ENCODE data around the gene UBL5.
A peak's percentile ranks its signal among the peaks of the same experiment; 100 is the strongest.
"Not testable (repeated sequence)": the region's sequence is repeated elsewhere in the genome, so short reads cannot be mapped to it uniquely, and the experiment has no call there.

The UBL5 gene

DNA sequence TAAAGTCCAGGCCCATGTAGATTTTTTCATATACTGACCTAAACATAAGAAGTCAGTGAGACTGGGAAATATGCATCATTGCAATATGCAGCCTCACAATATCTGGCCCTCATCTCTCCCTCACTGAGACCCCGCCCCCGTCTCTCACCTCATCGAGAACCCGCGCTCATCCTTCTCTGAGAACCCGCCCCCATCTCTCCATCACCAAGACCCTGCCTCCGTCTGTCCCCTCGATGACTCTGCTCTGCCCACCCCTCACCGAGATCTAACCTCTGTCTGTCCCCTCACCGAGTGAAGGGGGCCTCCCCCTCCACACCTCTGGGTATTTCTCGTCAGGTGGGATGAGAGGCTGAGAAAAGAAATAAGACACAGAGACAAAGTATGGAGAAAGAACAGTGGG lies 38.7 kb upstream of the UBL5 start:
- H3K4me3 ChIP-seq (replicated peaks in 1 of 2; ENCODE audit: low read depth in 2 of 2, low read length in 2 of 2) = no peak overlapping the region
- DNase-seq (ENCODE audit: low read depth in 2 of 2) = no peak
- TF ChIP-seq, protein P1, sequence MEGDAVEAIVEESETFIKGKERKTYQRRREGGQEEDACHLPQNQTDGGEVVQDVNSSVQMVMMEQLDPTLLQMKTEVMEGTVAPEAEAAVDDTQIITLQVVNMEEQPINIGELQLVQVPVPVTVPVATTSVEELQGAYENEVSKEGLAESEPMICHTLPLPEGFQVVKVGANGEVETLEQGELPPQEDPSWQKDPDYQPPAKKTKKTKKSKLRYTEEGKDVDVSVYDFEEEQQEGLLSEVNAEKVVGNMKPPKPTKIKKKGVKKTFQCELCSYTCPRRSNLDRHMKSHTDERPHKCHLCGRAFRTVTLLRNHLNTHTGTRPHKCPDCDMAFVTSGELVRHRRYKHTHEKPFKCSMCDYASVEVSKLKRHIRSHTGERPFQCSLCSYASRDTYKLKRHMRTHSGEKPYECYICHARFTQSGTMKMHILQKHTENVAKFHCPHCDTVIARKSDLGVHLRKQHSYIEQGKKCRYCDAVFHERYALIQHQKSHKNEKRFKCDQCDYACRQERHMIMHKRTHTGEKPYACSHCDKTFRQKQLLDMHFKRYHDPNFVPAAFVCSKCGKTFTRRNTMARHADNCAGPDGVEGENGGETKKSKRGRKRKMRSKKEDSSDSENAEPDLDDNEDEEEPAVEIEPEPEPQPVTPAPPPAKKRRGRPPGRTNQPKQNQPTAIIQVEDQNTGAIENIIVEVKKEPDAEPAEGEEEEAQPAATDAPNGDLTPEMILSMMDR (IDR thresholded peaks at IDR 0.05; ENCODE audit: low read depth, low read length) = no peak

DNA sequence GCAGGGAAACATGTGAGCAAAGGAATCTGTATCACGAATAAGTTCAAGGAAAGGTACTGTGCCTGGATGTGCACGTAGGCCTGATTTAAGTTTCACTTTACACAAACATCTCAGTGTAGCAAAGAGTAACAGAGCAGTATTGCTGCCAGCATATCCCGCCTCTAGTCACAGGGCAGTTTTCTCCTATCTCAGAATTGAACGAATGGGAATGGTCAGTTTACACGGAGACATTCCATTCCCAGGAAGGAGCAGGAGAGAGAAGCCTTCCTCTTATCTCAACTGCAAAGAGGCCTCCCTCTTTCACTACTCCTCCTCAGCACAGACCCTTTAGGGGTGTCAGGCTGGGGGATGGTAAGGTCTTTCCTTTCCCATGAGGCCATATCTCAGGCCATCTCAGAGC lies 38.1 kb upstream of the UBL5 start:
- peak in 1 of 2 donors; percentile 71 for DNase-seq (ENCODE audit: low read depth in 2 of 2)
- H3K4me3 ChIP-seq (replicated peaks in 1 of 2; ENCODE audit: low read depth in 2 of 2, low read length in 2 of 2) = not testable (repeated sequence)

DNA sequence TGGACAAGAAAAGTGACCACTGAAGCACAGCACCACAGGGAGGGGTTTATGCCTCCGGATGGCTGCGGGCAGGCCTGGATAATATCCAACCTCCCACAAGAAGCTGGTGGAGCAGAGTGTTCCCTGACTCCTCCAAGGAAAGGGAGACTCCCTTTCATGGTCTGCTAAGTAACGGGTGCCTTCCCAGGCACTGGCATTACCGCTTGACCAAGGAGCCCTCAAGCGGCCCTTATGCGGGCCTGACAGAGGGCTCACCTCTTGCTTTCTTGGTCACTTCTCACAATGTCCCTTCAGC lies 36.7 kb upstream of the UBL5 start:
- DNase-seq (ENCODE audit: low read depth in 2 of 2) = peak in 1 of 2 donors; percentile 42
- not testable (repeated sequence) for H3K4me3 ChIP-seq (replicated peaks in 1 of 2; ENCODE audit: low read depth in 2 of 2, low read length in 2 of 2)

DNA sequence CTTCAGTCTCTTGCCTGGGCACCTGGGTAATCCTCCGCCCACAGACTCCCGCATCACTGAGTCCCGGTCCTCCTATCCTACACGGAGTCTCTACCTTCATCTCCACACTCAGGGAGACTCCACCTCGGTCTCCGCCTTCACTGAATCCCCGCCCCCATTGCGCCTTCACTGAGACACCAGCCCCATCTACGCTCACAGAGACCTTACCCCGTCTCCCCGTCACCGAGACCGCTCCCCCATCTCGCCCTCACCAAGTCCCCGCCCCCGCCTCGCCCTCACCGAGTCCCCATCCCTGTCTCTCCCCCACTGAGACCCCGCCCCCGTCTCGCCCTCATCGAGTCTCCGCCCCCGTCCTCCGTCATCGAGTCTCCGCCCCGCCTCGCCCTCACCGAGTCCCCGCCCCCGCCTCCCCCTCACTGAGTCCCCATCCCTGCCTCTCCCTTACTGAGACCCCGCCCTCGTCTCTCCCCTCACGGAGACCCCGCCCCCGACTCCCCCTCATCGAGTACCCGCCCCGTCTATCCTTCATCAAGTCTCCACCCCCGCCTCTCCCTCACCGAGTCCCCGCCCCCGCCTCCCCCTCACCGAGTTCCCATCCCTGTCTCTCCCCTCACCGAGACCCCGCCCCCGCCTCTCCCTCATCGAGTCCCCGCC lies 36.0 kb upstream of the UBL5 start:
- TF ChIP-seq, protein P1 (IDR thresholded peaks at IDR 0.05; ENCODE audit: low read depth, low read length) = no peak
- DNase-seq (ENCODE audit: low read depth in 2 of 2) = peak; percentile 96 to 99
- H3K4me3 ChIP-seq (replicated peaks in 1 of 2; ENCODE audit: low read depth in 2 of 2, low read length in 2 of 2) = peak overlapping the region; percentile 59 to 67

DNA sequence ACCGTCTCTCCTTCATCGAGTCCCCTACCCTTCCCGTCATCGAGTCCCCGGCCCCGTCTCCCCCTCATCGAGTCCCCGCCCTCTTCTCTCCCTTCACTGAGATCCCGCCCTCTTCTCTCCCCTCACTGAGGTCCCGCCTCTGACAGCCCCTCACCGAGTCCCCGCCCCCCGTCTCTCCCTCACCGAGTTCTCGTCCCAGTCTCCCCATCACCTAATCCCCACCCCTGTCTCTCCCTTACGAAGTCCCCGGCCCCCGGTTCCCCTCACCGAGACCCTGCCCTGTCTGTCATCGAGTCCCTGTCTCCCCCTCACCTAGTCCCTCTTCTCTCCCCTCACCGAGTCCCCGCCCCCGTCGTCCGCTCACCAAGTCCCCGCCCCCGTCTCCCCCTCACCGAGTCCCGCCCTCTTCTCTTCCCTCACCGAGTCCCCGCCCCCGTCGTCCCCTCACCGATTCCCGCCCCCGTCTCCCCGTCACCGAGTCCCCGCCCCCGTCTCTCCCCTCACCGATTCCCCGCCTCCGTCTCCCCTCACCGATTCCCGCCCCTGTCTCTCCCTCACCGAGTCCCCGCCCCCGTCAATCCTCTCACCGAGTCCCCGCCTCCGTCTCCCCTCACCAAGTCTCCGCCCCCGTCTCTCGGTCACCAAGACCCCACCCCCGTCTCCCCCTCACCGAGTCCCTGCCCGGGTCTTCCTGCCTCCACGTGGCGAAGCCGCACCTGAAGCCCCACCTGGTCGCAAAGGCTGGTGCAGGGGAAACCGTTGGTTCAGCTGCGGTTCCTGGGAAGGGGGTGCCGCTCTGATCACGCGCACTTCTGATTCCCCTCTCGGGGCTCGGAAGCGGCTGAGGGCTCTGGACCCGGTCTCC lies 35.3 kb upstream of the UBL5 start:
- H3K4me3 ChIP-seq (replicated peaks in 1 of 2; ENCODE audit: low read depth in 2 of 2, low read length in 2 of 2) = peak overlapping the region; percentile 75 to 91
- TF ChIP-seq, protein P1 (IDR thresholded peaks at IDR 0.05; ENCODE audit: low read depth, low read length) = no peak
- peak; percentile 93 to 98 for DNase-seq (ENCODE audit: low read depth in 2 of 2)

DNA sequence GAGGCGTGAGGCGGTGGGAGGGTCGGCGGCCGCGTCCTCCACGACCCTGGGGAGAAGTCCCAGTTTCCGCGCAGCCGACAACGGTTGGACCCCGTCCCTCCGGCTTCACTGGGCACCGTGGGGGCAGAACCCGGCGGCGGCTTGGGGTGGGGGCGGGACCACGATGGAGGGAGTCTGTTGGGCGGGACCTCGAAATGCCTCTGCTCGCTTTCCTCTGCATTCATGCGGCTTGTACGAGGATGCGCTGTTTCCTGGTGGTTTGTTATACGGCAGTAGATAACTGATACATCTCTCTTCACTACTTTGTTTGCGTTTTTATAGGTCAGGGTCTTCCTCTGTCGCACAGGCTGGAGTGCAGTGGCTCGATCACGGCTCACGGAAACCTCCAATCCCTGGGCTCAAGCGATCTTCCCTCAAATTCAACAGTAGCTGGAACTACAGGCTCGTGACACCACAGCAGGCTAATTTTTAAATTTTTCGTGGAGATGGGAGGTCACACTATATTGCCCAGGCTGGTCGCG lies 34.6 kb upstream of the UBL5 start:
- DNase-seq (ENCODE audit: low read depth in 2 of 2) = peak; percentile 52 to 64
- TF ChIP-seq, protein P1 (IDR thresholded peaks at IDR 0.05; ENCODE audit: low read depth, low read length) = no peak
- H3K4me3 ChIP-seq (replicated peaks in 1 of 2; ENCODE audit: low read depth in 2 of 2, low read length in 2 of 2) = peak overlapping the region; percentile 75 to 91

DNA sequence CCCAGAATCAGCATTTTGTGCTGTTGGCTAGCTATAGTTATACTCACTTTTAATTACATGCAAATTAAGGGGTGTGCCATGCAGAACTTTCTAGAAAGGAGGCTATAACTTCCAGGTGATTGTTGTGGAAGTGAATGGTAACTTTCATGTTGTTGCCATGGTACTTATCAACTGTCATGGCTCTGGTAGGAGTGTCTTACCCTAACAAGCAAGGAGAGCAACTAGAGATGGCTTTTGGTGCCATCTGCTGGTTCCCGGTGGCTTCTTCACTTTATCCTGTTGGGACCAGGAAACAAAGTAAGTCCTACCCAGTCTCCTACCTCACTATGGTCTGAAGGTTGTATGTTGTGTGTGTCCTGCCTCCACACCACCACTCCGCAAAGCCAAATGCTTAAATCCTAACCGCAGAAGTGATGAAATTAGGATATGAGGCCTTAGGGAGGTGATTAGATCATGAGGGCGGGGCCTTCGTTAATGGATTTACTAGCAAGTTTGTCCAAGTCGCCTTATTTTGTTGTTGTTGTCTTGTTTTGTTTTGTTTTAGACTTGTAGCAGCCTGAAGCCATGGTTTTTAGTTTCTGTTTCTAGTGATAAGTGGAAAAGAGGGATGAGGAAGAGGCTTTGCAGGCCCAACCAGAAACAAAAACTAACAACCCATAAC lies 31.5 kb upstream of the UBL5 start:
- no peak overlapping the region for H3K4me3 ChIP-seq (replicated peaks in 1 of 2; ENCODE audit: low read depth in 2 of 2, low read length in 2 of 2)
- TF ChIP-seq, protein P1 (IDR thresholded peaks at IDR 0.05; ENCODE audit: low read depth, low read length) = peak; percentile 80
- peak; percentile 94 to 95 for DNase-seq (ENCODE audit: low read depth in 2 of 2)
